T-helper 22 cell (primary cell): ENCODE results near the gene SUPT3H.
"Not testable (repeated sequence)": the region's sequence is repeated elsewhere in the genome, so short reads cannot be mapped to it uniquely, and the experiment has no call there.

Source experiments
- DNase-seq: peaks from one replicate; pipeline ENCODE4 v3.0.0-alpha.2; 2020; ENCODE audit warnings: low read depth

The SUPT3H gene

DNA sequence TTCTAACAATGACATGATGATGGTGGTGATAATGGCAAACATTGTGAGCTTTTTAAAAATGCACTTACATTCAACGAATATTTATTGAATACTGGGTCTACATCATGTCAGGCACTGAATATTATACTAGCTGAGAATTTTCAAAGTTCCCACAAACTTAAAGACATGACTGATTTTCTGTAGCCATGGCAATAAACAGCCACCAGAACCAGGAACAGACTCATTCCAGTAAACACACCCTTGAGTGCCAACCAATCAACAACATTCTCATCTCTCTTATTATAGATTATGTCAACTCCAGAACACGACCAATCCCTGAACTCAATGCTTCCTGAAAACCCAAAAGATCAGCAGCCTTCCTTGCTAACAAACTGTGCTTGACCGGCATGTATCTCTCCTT is 262.0 kb downstream of the SUPT3H start:
- no peak for DNase-seq

GRCh38 chr6:45112711-45113110 is 265.0 kb downstream of the SUPT3H start:
- no peak for DNase-seq

DNA sequence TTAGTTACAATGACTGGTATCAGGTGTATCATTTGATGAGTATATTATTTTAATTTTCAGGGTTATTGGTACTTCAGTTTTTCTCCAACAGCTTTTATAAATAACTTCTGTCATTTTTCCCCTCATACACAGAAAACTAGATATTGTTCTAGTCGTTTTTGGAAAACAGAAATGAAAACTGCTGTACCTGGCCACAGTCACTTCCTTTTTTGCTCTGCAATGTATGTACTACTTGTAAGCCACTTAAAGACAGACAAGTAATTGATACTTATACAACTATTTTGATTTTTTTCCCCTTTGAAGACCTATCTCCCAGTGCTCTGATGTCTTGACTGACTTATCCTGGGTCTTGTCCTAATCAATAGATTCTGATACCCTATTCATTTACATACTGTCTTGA is 268.2 kb downstream of the SUPT3H start:
- no peak for DNase-seq

- no peak for DNase-seq
Measured at GRCh38 chr6:45105170-45105820, 272.4 kb downstream of the SUPT3H start.

DNA sequence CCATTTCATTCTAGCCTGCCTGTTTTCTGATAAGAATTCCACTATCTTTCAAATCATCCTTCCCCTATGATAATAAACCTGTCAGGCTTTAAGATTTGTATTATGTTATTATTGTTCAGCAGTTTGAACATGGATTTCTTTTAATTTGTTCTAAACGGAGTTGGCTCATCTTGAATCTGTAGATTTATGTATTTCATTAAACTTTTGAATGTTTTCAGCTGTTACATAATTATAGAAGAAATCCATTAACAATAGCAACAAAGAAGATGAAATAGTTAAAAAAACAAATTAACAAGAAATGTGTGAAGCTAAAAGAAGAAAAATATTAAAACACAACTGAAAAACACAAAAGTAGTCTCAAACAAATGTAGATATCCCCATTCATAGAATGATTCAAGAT is 273.3 kb downstream of the SUPT3H start:
- DNase-seq, result no peak

DNA sequence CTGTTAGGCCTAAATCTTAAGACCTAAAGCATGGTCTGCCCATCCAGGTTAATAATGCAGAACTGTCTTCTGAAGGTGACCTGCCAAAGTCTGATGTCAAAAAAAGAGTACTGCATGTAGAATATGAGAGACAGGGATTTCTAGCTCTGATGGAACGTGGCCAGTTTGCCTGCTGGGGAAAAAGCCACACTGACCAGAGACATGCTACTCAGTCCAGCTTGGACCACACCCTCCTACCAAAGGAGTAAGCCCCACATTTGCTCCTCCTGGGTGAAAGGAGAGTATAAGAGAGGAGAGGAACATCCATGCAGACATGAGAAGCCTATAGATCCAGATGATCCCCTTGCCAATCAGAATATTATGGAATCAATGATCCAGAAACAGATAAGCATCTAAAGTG is 279.5 kb downstream of the SUPT3H start:
- no peak for DNase-seq

- DNase-seq, result no peak
Measured at GRCh38 chr6:45094831-45095230, 282.9 kb downstream of the SUPT3H start.

GRCh38 chr6:45092135-45092534 is 285.6 kb downstream of the SUPT3H start:
- no peak for DNase-seq

DNA sequence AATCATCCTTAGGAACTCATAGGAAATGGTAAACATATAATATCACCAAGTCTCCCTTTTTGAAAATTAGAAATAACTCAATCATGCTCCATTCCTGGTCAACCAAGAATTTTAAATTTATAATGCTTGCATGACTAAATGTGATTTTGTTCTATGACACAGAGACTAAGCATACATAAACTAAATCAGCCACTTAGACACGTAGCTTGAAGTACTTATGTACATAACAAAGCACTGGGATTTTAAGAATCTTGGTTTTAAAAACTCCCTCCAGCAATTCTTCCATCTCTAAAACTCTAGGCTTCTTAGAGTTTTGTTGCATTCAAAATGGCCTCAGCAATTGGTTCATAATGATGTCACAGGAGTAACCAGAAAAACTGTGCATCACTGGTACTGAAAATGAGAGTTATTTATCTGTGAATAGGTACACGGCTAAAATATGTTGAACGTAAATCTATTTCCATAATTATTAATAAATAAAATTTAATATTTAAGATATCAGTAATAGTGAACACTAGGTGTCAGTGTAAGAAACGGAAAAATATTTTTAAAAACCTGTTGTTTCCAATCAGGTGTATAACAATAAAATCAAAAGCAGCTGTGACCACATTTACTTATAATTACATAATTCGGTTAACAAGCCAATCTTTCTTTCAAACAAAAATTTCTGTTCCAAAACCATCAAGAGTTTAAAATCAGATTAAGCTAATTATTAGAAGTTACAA is 291.2 kb downstream of the SUPT3H start:
- DNase-seq, result no peak

- no peak for DNase-seq
Measured at GRCh38 chr6:45084257-45084656, 293.5 kb downstream of the SUPT3H start.

DNA sequence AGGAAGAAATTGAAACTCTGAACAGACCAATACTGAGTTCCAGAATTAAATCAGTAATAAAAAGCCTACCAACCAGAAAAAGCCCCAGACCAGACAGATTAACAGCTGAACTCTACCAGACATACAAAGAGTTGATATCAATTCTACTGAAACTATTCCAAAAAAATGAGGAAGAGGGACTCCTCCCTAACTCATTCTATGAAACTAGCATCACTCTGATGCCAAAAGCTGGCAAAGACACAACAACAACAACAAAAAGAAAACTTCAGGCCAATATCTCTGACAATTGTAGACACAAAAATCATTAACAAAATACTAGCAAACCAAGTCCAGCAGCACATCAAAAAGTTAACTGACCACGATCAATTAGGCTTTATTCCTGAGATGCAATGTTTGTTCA is 295.6 kb downstream of the SUPT3H start:
- DNase-seq, result no peak

GRCh38 chr6:45081634-45082033 is 296.1 kb downstream of the SUPT3H start:
- DNase-seq, result no peak

DNA sequence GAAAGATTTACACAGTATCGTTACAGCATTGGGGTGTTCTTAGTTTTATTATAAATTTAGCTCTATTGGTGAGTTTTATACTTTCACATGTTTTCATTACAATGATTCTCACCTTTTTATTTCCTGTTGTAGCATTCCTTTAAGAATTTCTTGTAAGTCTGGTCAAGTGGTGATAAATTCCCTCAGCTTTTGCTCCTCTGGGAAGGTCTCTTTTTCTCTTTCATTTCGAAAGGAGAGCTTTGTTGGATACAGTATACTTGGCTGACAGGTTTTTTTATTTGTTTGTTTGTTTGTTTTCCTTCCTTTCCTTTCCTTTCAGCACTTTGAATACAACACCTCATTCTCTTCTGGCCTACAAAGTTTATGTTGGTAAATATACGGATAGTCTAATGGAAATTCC is 299.3 kb downstream of the SUPT3H start:
- no peak for DNase-seq

DNA sequence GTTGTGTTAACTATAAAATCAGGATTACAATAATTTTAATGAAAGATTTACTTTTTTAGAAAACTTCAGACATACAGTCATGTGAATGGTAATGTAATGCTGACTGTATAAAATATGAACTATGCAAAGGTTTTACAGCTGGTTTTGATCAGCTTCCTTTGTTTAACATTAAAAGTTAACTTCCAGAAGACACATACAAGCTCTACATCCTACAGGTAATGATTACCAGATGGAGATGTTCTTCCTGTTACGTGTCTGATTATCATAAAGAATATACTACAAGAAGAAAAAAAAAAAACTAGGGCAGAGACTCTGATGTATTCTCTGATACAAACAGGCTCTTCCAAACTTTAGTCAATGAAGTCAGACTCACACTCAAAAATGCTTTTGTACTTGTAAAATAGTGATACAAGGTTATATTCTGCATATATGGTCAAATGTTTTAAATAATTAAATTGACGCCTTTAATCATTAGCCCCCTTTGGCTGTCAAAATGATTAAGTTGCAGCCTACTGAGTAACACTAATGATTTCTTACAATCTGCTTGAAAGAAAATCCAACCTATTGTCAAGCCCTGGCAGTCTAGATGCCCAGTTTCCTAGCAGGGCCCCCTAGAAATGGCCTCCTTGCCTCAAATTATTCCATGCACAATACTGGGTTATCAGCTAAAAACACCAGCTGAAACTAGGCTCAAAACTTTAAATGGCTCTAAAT is 301.4 kb downstream of the SUPT3H start:
- DNase-seq, result no peak

DNA sequence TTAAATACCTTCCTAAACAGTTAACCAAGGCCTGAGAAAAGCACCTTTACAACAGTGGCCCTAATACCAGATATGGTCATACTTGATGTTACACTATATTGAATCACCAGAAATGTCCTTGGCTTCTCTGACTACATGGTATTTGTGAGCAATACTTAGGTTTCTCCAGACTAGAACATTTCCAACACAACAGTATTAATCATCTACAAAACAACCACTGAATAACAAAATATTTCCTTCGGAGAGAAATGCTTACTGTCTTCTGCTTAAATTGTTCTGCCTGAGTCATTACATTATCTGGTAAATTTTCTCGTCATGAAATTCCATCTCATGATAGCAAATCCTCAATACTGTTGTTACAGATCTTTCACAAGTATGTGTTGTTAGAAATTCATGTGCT is 302.5 kb downstream of the SUPT3H start:
- no peak for DNase-seq

GRCh38 chr6:45074439-45074838 is 303.3 kb downstream of the SUPT3H start:
- no peak for DNase-seq

DNA sequence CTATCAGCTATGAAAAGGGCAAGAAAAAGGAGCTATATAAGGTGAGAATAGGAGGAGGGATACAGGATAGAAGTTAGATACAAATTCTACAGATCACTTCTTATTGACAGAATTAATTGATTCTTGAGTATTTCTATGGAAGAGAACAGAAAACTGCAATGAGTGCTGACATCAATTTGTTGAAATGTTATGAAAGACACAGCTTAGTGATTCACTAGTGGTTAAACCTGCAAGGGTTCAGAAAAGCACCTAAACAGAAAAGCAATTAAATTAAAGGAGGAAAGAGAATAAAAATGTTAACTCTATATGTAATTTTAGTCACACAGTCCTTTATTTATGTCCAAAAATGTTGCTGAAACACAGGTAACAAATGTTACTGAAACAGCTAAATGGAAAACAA is 304.0 kb downstream of the SUPT3H start:
- no peak for DNase-seq

DNA sequence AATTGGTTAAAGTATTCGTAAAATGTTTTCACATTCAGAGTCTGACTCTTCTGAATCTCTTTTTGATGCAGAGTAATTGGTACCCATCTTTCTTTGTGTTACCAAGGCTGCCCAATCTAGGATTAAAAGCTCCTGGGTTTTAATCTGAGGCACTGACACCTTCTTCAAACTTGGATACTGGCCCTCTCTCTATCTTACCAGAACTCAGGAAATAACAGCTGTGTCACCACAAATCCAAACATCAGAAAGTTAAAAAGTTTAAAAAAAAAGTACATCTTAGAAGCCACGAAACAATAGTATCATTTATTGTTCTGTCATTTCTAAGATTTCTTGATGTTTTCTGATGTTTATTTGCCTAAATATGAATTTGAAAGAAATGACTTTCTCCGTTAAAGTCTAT is 305.1 kb downstream of the SUPT3H start:
- DNase-seq, result no peak

- no peak for DNase-seq
Measured at GRCh38 chr6:45072016-45072415, 305.7 kb downstream of the SUPT3H start.

GRCh38 chr6:45069091-45069490 is 308.6 kb downstream of the SUPT3H start:
- no peak for DNase-seq

DNA sequence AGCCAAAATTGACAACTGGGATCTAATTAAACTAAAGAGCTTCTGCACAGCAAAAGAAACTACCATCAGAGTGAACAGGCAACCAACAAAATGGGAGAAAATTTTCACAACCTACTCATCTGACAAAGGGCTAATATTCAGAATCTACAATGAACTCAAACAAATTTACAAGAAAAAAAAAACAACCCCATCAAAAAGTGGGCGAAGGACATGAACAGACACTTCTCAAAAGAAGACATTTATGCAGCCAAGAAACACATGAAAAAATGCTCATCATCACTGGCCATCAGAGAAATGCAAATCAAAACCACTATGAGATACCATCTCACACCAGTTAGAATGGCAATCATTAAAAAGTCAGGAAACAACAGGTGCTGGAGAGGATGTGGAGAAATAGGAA is 310.3 kb downstream of the SUPT3H start:
- DNase-seq, result not testable (repeated sequence)

GRCh38 chr6:45062659-45063058 is 315.1 kb downstream of the SUPT3H start:
- DNase-seq, result not testable (repeated sequence)

GRCh38 chr6:45057711-45058110 is 320.0 kb downstream of the SUPT3H start:
- no peak for DNase-seq
